ENCODE measurements around the gene FUT2. TPM values are rescaled to one million over a fixed set of nuclear protein-coding genes. Genes with fewer than 3 reads are reported as not detected.

The FUT2 gene
- under 1 TPM in 2 of 4 donors, not detected in 2; 0.24 to 0.28 TPM for total RNA-seq

- TF ChIP-seq, protein P1, sequence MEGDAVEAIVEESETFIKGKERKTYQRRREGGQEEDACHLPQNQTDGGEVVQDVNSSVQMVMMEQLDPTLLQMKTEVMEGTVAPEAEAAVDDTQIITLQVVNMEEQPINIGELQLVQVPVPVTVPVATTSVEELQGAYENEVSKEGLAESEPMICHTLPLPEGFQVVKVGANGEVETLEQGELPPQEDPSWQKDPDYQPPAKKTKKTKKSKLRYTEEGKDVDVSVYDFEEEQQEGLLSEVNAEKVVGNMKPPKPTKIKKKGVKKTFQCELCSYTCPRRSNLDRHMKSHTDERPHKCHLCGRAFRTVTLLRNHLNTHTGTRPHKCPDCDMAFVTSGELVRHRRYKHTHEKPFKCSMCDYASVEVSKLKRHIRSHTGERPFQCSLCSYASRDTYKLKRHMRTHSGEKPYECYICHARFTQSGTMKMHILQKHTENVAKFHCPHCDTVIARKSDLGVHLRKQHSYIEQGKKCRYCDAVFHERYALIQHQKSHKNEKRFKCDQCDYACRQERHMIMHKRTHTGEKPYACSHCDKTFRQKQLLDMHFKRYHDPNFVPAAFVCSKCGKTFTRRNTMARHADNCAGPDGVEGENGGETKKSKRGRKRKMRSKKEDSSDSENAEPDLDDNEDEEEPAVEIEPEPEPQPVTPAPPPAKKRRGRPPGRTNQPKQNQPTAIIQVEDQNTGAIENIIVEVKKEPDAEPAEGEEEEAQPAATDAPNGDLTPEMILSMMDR (IDR thresholded peaks at IDR 0.05) = no peak
- DNase-seq (ENCODE audit: low spot score) (no peak), ATAC-seq (ENCODE audit: low FRiP score) (peak; percentile 13)
Observed at GRCh38 chr19:48695743-48696352, at the start of gene FUT2. FUT2 (plus strand) TSS chr19:48695971; CDS start chr19:48702957, 6,986 bp downstream.

DNA sequence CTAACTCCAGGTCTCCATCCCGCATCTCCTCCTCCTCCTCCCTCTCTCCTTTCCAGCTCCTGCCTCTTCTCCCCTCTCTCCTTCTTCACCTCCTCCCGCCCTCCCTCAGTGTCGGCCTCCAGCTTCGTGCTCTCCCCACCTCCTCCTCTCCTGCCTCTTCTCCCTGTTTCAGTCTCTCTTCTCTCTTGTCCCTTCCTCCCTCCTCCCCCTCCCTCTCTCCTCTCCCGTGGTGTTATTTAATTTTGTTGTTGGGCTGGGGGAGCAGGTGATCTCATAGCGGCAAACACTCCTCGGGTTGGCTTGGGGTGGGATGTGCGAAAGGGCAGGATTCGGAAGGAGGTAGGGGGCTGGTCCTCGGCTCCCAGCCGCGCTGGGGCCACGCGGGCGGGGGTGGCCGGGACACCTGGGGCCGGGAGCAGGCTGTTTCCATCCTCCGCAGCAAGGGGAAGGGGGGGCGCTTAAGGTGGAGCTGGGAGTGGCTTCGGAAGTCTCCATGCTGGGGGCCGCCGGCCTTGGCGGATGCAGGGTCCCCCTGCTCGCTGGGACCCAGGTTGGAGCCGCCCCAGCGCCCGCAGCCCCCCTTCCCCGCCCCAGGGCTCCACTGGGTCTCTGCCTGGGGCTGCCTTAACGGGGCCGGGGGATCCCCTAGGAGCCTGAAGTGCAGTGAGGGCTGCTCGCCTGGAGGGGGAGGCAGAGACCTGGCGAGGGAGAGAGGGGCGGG lies 49.6 kb upstream of the FUT2 start, which contains the start of gene CA11:
Gene CA11 (minus strand): TSS at position 187 of the 721 bp plus-strand sequence. CDS start 555 bp downstream, outside the sequence.
- DNase-seq (ENCODE audit: low spot score) = peak; percentile 83
- ATAC-seq (ENCODE audit: low FRiP score) = peak; percentile 91
- TF ChIP-seq, protein P1 (IDR thresholded peaks at IDR 0.05) = peak in 2 of 3 donors; percentile 23 to 36

DNA sequence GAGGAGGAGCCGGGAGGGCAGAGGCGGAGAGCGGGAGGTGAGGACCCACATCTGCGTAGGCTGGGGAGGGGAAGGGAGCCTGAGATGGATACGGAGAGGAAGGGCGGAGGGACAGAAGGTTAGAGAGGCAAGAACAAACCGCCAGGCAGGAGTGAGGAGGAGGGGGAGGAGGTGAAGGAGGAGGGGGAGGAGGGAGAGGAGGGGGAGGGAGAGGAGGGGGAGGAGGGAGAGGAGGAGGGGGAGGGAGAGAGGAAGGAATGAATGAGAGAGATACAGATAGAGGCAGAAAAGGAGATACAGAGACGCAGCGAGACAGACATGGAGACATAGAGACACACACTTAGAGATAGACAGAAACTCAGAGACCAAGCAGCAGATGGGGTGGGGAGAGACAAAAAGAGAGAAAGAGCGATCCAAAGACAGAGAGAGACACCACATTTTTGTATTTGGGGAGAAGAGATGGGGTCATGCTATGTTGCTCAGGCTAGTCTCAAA lies 49.0 kb upstream of the FUT2 start:
- TF ChIP-seq, protein P1 (IDR thresholded peaks at IDR 0.05) = no peak
- no peak for ATAC-seq (ENCODE audit: low FRiP score)

DNA sequence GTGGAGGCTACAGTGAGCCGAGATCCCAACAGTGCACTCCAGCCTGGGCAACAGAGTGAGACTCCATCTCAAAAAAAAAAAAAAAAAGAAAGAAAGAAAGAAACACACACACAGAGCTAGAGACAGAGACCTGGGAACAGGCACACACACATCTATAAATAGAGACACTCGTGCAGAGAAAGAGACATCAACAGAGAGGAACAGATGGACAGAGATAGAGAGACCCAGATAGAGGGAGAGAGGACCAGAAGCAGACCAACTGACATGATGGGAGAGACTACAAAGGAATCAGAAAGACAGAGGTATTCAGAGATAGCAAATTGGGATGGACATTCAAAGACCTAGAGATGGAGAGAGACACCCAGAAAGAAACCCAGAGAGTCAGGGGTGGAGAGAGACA lies 47.6 kb upstream of the FUT2 start:
- ATAC-seq (ENCODE audit: low FRiP score) (no peak), DNase-seq (ENCODE audit: low spot score) (no peak)

More for the DNA sequence above, 49.0 kb upstream of the FUT2 start:
- no peak for DNase-seq (ENCODE audit: low spot score)

GRCh38 chr19:48650974-48651682 lies 44.6 kb upstream of the FUT2 start:
- no peak for ATAC-seq (ENCODE audit: low FRiP score)
- TF ChIP-seq, protein P1 (IDR thresholded peaks at IDR 0.05) = no peak
- no peak for DNase-seq (ENCODE audit: low spot score)

More for the DNA sequence above, 47.6 kb upstream of the FUT2 start:
- TF ChIP-seq, protein P1 (IDR thresholded peaks at IDR 0.05) = no peak

DNA sequence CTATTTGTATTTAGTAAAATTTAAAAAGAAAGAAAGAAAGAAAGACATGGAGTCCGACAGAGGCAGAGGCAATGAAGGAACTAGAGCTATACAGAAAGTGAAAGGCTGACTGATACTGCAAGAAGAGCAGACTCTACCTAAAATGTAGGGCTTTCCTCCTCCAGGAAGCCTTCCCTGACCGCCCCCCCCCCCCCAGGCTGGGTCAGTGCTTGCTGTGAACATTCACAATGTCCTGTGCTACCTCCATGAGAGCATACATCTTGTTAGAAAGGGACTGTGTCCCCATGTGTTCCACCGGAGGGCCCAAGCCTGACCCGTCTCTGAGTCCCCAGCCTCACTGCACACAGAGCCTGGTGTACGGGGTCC lies 44.1 kb upstream of the FUT2 start:
- TF ChIP-seq, protein P1 (IDR thresholded peaks at IDR 0.05) = no peak
- ATAC-seq (ENCODE audit: low FRiP score) = no peak

More for the DNA sequence above, 44.1 kb upstream of the FUT2 start:
- DNase-seq (ENCODE audit: low spot score) = no peak
